GM12878 (cell line): ENCODE data around the gene SELENOS. TPM values are rescaled to one million over a fixed set of nuclear protein-coding genes. Genes with fewer than 3 reads are reported as not detected.
A peak's percentile ranks its signal among the peaks of the same experiment; 100 is the strongest.

Experiments used
- CBX5 ChIP-seq: sonication (generic); IDR thresholded peaks from 2 replicates; pipeline ENCODE4 v1.6.1; 2016; ENCODE audit warnings: low read depth, moderate library complexity, mild to moderate bottlenecking, inconsistent platforms
- HDAC2 ChIP-seq: fragments of 200-600 bp; sonication (generic); IDR thresholded peaks from 2 replicates; pipeline ENCODE4 v1.6.1; 2017
- IKZF2 ChIP-seq, 2 experiments: fragments of 450-650 bp; IDR thresholded peaks; 2 replicates each; pipeline ENCODE4 v1.6.1; 2017; ENCODE audit warnings: mild to moderate bottlenecking in 2 of 2, moderate library complexity in 2 of 2
- NFXL1 ChIP-seq: fragments of 450-650 bp; IDR thresholded peaks from 2 replicates; pipeline ENCODE4 v1.6.1; 2017; ENCODE audit warnings: antibody characterized with exemption, mild to moderate bottlenecking, borderline replicate concordance
- PRDM15 ChIP-seq: fragments of 450-650 bp; formaldehyde crosslinking; IDR thresholded peaks from 2 replicates; pipeline ENCODE4 v1.4.0; 2020; ENCODE audit warnings: mild to moderate bottlenecking, moderate library complexity
- SIX5 ChIP-seq: IDR thresholded peaks from 2 replicates; pipeline ENCODE4 v1.6.1; 2011; ENCODE audit warnings: mild to moderate bottlenecking, low read depth, low read length, moderate library complexity; ENCODE audit not compliant: severe bottlenecking
- SMAD1 ChIP-seq: fragments of 450-650 bp; IDR thresholded peaks from 2 replicates; pipeline ENCODE4 v1.6.1; 2018; ENCODE audit warnings: mild to moderate bottlenecking, low read depth; ENCODE audit not compliant: partially characterized antibody
- SREBF2 ChIP-seq: IDR thresholded peaks from 2 replicates; pipeline ENCODE4 v1.6.1; 2012; ENCODE audit warnings: mild to moderate bottlenecking, low read length
- polyA plus RNA-seq, 11 experiments: library from polyadenylated mRNA; depleted of rRNA in 4 of 11; unstranded in 6 of 11; stranded (reverse) in 5 of 11; fragments of >200 nt; fragmentation: Nextera tagmentation in 4 of 11; fragmentation: Illumina TruSeq in 1 of 11; extraction: Ambion mirVana in 4 of 11; extraction: Trizol in 1 of 11; gene quantifications; 1 replicate in 1 of 11; 2 replicates in 10 of 11; pipeline versions ENCODE4 v1.2.1 to v1.2.3, GENCODE V29; 2011 to 2016; ENCODE audit warnings: inconsistent platforms in 2 of 11, missing spikeins in 2 of 11, low read depth in 1 of 11
- total RNA-seq, 4 experiments: library from RNA; depleted of rRNA in 3 of 4; stranded (reverse); fragments of >200 nt in 3 of 4; fragmentation: Illumina TruSeq in 1 of 4; extraction: Trizol in 1 of 4; gene quantifications; 2 replicates each; pipeline versions ENCODE4 v1.2.1 to v1.2.3, GENCODE V29; 2013 to 2021

SELENOS gene
- total and polyA plus RNA-seq, 10 of the 15 experiments (the other 5 are each of a cell fraction or from before 2014, with no cell fraction given) = 25.8 to 90.1 (median 37.3) TPM

GRCh38 chr15:101258238-101259144 is 18.8 kb downstream of the SELENOS start (continued):
- no peak for TF ChIP-seq PRDM15
- TF ChIP-seq SREBF2 = no peak
- TF ChIP-seq SIX5 = no peak
- no peak for TF ChIP-seq HDAC2
- TF ChIP-seq NFXL1 = no peak
- no peak for TF ChIP-seq CBX5
- TF ChIP-seq SMAD1 = no peak
- peak; percentile 9 to 49; a peak in 1 of 4 replicates for TF ChIP-seq IKZF2 (IDR thresholded peaks at IDR 0.05)
